ENCODE data around the gene B9D1. TPM values are rescaled to one million over a fixed set of nuclear protein-coding genes. Genes with fewer than 3 reads are reported as not detected.

The B9D1 gene
- total RNA-seq, 1 experiment from 2014 or later = 48.0 TPM

- Histone ChIP-seq H3K27ac (ENCODE audit: low read length) (no peak overlapping the region), H3K4me1 (ENCODE audit: insufficient read depth, low read length) (peaks cover 13% of the 10 kb centered on the region; the same call in 1 of the 2 replicates), H3K9me2 (replicated peaks; ENCODE audit: low read length) (no peaks in the 10 kb centered on the region), H3K36me3 (ENCODE audit: low read depth, low read length) (peaks cover 26% of the 10 kb centered on the region), H3K79me2 (ENCODE audit: low read length) (peaks cover 14% of the 10 kb centered on the region), H3K9me3 (ENCODE audit: low read length) (no peaks in the 10 kb centered on the region), H3K4me3 (ENCODE audit: low read length) (no peak overlapping the region), H4K20me1 (ENCODE audit: low read length) (no peaks in the 10 kb centered on the region), H3K4me2 (ENCODE audit: low read length) (no peak overlapping the region), H2AFZ (ENCODE audit: low read length) (no peak overlapping the region), H3F3A (ENCODE audit: low read length, unreplicated experiment) (no peaks in the 10 kb centered on the region), H3K9ac (ENCODE audit: low read length) (no peak overlapping the region), H3K27me3 (ENCODE audit: low read length) (no peaks in the 10 kb centered on the region)
- BruUV-seq (replicated peaks) = no TSS peak
- ChIA-PET CTCF (no interaction called here), POLR2A (ENCODE audit: unreplicated experiment) (no interaction called here)
- DNase-seq = no peak
- ATAC-seq = no peak
- TF ChIP-seq EZH2phosphoT487 (IDR thresholded peaks at IDR 0.05; ENCODE audit: borderline replicate concordance, low read length) = no peak
- no peak for TF ChIP-seq CTCF (conservative IDR thresholded peaks at IDR 0.05; ENCODE audit: low read depth, low read length)
- TF ChIP-seq EZH2 (IDR thresholded peaks at IDR 0.05; ENCODE audit: low read length, unreplicated experiment) = no peak
- intact Hi-C loops (cut with micrococcal nuclease) = no loop called here
Observed at GRCh38 chr17:19384723-19385391, 22.3 kb upstream of the B9D1 start.

GRCh38 chr17:19383681-19384470, 21.4 kb upstream of the B9D1 start:
- no peaks in the 10 kb centered on the region for H3K9me3 ChIP-seq (ENCODE audit: low read length)
- DNase-seq (no peak), ATAC-seq (no peak)
- no TSS peak for BruUV-seq (replicated peaks)
- peaks cover 22% of the 10 kb centered on the region for H3K4me1 ChIP-seq (ENCODE audit: insufficient read depth, low read length)
- no peak overlapping the region for H2AFZ ChIP-seq (ENCODE audit: low read length)
- H3F3A ChIP-seq (ENCODE audit: low read length, unreplicated experiment) = no peaks in the 10 kb centered on the region
- no peak overlapping the region for H3K4me3 ChIP-seq (ENCODE audit: low read length)
- no peaks in the 10 kb centered on the region for H3K9me2 ChIP-seq (replicated peaks; ENCODE audit: low read length)
- CTCF ChIA-PET = no interaction called here
- no peak overlapping the region for H3K9ac ChIP-seq (ENCODE audit: low read length)
- no peaks in the 10 kb centered on the region for H3K27me3 ChIP-seq (ENCODE audit: low read length)
- no peak overlapping the region for H3K4me2 ChIP-seq (ENCODE audit: low read length)
- TF ChIP-seq EZH2 (IDR thresholded peaks at IDR 0.05; ENCODE audit: low read length, unreplicated experiment) (no peak), EZH2phosphoT487 (IDR thresholded peaks at IDR 0.05; ENCODE audit: borderline replicate concordance, low read length) (no peak), CTCF (conservative IDR thresholded peaks at IDR 0.05; ENCODE audit: low read depth, low read length) (no peak)
- peaks cover 30% of the 10 kb centered on the region for H3K36me3 ChIP-seq (ENCODE audit: low read depth, low read length)
- no peaks in the 10 kb centered on the region for H4K20me1 ChIP-seq (ENCODE audit: low read length)
- H3K27ac ChIP-seq (ENCODE audit: low read length) = no peak overlapping the region
- H3K79me2 ChIP-seq (ENCODE audit: low read length) = peaks cover 24% of the 10 kb centered on the region
- POLR2A ChIA-PET (ENCODE audit: unreplicated experiment) = no interaction called here
- intact Hi-C loops (cut with micrococcal nuclease) = no loop called here

All from PC-3 (cell line).